ENCODE measurements around the gene TIPRL. TPM values are rescaled to one million over a fixed set of nuclear protein-coding genes. Genes with fewer than 3 reads are reported as not detected.

Gene TIPRL
- 26.9 to 28.9 TPM (median 28.2 TPM) in 3 replicates for total RNA-seq

GRCh38 chr1:168178638-168179437 is at the start of gene TIPRL:
Gene TIPRL, plus strand, starts transcription at chr1:168178962. Its CDS starts 116 bp downstream, at chr1:168179078.
- Mint-ChIP-seq H3K27ac (no peak within 1 kb of the TSS), H3K36me3 (no peaks in the 10 kb centered on the region), H3K4me3 (no peak within 1 kb of the TSS), H3K4me1 (peaks cover 2% of the 10 kb centered on the region), H3K9me3 (peaks cover 3% of the 10 kb centered on the region), H3K27me3 (ENCODE audit: low read depth) (no peaks in the 10 kb centered on the region)
- TF ChIP-seq, protein P1, sequence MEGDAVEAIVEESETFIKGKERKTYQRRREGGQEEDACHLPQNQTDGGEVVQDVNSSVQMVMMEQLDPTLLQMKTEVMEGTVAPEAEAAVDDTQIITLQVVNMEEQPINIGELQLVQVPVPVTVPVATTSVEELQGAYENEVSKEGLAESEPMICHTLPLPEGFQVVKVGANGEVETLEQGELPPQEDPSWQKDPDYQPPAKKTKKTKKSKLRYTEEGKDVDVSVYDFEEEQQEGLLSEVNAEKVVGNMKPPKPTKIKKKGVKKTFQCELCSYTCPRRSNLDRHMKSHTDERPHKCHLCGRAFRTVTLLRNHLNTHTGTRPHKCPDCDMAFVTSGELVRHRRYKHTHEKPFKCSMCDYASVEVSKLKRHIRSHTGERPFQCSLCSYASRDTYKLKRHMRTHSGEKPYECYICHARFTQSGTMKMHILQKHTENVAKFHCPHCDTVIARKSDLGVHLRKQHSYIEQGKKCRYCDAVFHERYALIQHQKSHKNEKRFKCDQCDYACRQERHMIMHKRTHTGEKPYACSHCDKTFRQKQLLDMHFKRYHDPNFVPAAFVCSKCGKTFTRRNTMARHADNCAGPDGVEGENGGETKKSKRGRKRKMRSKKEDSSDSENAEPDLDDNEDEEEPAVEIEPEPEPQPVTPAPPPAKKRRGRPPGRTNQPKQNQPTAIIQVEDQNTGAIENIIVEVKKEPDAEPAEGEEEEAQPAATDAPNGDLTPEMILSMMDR (IDR thresholded peaks at IDR 0.05; ENCODE audit: unreplicated experiment), result peak; percentile 90
- peak; percentile 88 to 97 for DNase-seq (ENCODE audit: low spot score in 2 of 2, unreplicated experiment in 2 of 2)

GRCh38 chr1:168129933-168130332 is 48.8 kb upstream of the TIPRL start:
- Mint-ChIP-seq H3K9me3 (peaks cover 6% of the 10 kb centered on the region), H3K4me1 (peaks cover 12% of the 10 kb centered on the region), H3K27ac (no peak overlapping the region), H3K36me3 (peaks cover 39% of the 10 kb centered on the region), H3K27me3 (ENCODE audit: low read depth) (no peaks in the 10 kb centered on the region), H3K4me3 (no peak overlapping the region)
- no peak for DNase-seq (ENCODE audit: low spot score in 2 of 2, unreplicated experiment in 2 of 2)
- TF ChIP-seq, protein P1 (IDR thresholded peaks at IDR 0.05; ENCODE audit: unreplicated experiment), result no peak

DNA sequence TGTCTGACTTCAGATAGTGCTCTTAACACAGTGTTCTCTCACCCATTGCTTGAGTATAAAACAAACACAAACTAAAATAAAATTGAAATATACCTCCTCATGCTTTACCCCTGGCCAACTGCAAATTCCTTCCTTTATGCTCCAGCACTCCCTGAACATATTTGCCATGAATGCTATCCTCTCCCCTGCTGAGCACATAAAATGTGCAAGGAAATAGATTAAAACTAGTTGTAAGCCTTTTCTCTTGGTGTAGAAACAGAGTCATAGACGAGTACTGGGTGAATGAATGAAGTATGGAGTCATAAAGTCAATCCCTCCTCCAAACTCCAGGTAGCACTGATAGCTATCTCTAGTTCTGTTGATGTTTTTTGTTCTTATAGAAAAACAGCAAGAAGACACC is 44.6 kb upstream of the TIPRL start:
- no peak for DNase-seq (ENCODE audit: low spot score in 2 of 2, unreplicated experiment in 2 of 2)
- no peaks in the 10 kb centered on the region for H3K27me3 Mint-ChIP-seq (ENCODE audit: low read depth)
- no peaks in the 10 kb centered on the region for H3K9me3 Mint-ChIP-seq
- peaks cover 16% of the 10 kb centered on the region for H3K36me3 Mint-ChIP-seq
- H3K27ac Mint-ChIP-seq, result peak overlapping the region; percentile 27
- H3K4me1 Mint-ChIP-seq, result peaks cover 29% of the 10 kb centered on the region
- H3K4me3 Mint-ChIP-seq, result no peak overlapping the region
- TF ChIP-seq, protein P1 (IDR thresholded peaks at IDR 0.05; ENCODE audit: unreplicated experiment), result no peak

DNA sequence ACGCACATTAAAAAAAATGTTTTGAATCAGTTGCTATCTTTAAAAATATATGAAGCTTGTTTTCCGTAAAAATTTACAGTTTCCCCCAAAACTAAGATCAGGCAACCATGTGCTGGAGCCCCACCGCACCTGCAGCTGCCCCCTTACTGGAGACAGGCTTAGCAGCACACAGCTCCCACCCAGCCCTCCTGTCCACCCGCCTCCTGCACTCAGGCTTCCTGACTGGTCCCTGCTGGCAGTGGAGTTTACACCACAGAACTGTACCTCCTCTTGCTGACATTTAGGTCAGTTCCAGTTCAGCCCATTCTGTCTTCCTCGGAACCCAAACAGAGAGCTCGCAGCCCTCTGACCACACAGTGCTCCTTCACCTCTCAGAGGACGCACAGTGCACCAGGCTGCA is 44.1 kb upstream of the TIPRL start:
- no peak for DNase-seq (ENCODE audit: low spot score in 2 of 2, unreplicated experiment in 2 of 2)
- Mint-ChIP-seq H3K4me1 (peaks cover 29% of the 10 kb centered on the region), H3K4me3 (peak overlapping the region; percentile 75), H3K9me3 (no peaks in the 10 kb centered on the region), H3K27me3 (ENCODE audit: low read depth) (no peaks in the 10 kb centered on the region), H3K36me3 (peaks cover 15% of the 10 kb centered on the region), H3K27ac (peak overlapping the region; percentile 70)
- TF ChIP-seq, protein P1 (IDR thresholded peaks at IDR 0.05; ENCODE audit: unreplicated experiment), result no peak

DNA sequence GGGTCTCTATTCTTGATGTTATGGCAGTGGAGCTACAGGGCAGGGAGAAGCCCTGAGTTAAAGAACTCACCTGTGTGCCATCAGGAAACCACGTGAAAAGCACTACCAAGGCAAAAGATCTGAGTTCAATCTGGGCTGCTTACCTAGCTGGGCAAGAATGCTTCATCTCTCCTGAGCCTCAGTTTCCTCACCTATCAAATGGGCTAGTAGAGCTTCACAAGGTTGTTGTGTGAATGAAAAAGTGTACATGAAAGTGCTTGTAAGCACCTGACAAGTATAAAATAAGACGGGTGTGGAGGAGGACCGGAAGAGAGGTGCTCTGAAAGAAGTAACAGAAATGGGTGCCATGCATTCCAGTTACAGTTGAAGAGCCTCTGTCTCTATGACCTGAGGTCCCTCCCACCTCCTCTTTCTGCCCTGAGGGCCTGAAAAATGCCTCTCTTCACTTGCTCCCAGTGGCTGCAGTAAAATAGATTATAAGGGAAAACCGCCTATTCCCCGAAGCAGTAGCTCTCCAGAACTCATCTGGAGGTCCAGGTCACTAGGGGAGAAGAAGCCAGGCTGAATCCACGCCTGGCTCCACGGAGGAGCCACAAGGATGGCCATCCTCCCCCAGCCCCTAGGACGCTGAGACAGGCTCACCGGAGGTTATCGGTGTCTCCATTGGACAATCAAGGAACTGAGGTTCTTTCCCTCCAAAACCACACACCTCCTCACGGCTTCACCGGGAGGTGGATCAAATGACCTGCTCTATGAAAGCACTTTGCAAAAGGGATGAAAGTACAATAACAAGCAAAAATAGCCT is 43.4 kb upstream of the TIPRL start:
- DNase-seq (ENCODE audit: low spot score in 2 of 2, unreplicated experiment in 2 of 2), result no peak
- Mint-ChIP-seq H3K36me3 (peaks cover 10% of the 10 kb centered on the region), H3K9me3 (no peaks in the 10 kb centered on the region), H3K27me3 (ENCODE audit: low read depth) (no peaks in the 10 kb centered on the region), H3K4me3 (peak overlapping the region; percentile 75), H3K4me1 (peaks cover 29% of the 10 kb centered on the region), H3K27ac (peak overlapping the region; percentile 78)
- TF ChIP-seq, protein P1 (IDR thresholded peaks at IDR 0.05; ENCODE audit: unreplicated experiment), result no peak
